Ascending aorta (tissue), 2 donors: ENCODE results near the gene CPNE4. TPM values are rescaled to one million over a fixed set of nuclear protein-coding genes. Genes with fewer than 3 reads are reported as not detected.

Experiments used
- DNase-seq, 2 donors: peaks; one replicate each; pipeline ENCODE4 v3.0.0-alpha.2; 2019; ENCODE audit warnings: low spot score in 2 of 2
- H3K27ac ChIP-seq, 2 donors: fragments of 200-600 bp; sonication (generic); one replicate each; pipeline ENCODE4 v1.5.1; 2016 to 2017; ENCODE audit warnings: mild to moderate bottlenecking in 1 of 2
- H3K27me3 ChIP-seq: fragments of 200-600 bp; sonication (generic); one replicate; pipeline ENCODE4 v1.5.1; 2017
- H3K36me3 ChIP-seq, 2 donors: fragments of 200-600 bp; sonication (generic); one replicate each; pipeline ENCODE4 v1.5.1; 2016
- H3K4me1 ChIP-seq, 2 donors: fragments of 200-600 bp; sonication (generic); one replicate each; pipeline ENCODE4 v1.5.1; 2016 to 2017; ENCODE audit warnings: mild to moderate bottlenecking in 1 of 2
- H3K4me3 ChIP-seq, 2 donors: fragments of 200-600 bp; sonication (generic); one replicate each; pipeline ENCODE4 v1.5.1; 2016 to 2017; ENCODE audit warnings: mild to moderate bottlenecking in 1 of 2
- H3K9me3 ChIP-seq, 2 donors: fragments of 200-600 bp; sonication (generic); one replicate each; pipeline ENCODE4 v1.5.1; 2016
- CTCF ChIP-seq, 3 experiments: fragments of 200-600 bp in 2 of 3; fragments of 450-650 bp in 1 of 3; sonication (generic) in 2 of 3; IDR thresholded peaks; one replicate each; pipeline ENCODE4 v1.5.1; 2016 to 2019; ENCODE audit warnings: antibody characterized with exemption in 3 of 3, mild to moderate bottlenecking in 1 of 3, moderate library complexity in 1 of 3
- intact Hi-C: fragments of 100-400 bp; cut with DNase I; formaldehyde crosslinking; loops from one replicate; pipeline ENCODE4 v1.15.1; 2023
- total RNA-seq: library from RNA; depleted of rRNA; stranded (reverse); fragments of >200 nt; gene quantifications from one replicate; pipeline ENCODE4 v1.1.0, GENCODE V29; 2016

CPNE4 gene
- total RNA-seq, 1 donor from 2014 or later = not detected

GRCh38 chr3:131630807-131631206 lies 404.0 kb downstream of the CPNE4 start:
- no peaks in the 10 kb centered on the region for H3K4me1 ChIP-seq
- H3K27ac ChIP-seq = no peak overlapping the region
- no peak for DNase-seq
- no peak for TF ChIP-seq CTCF (IDR thresholded peaks at IDR 0.05)
- H3K36me3 ChIP-seq = no peaks in the 10 kb centered on the region
- no peaks in the 10 kb centered on the region for H3K9me3 ChIP-seq
- H3K4me3 ChIP-seq = no peak overlapping the region
- intact Hi-C loops = no loop called here
- H3K27me3 ChIP-seq = no peaks in the 10 kb centered on the region

- no peak for TF ChIP-seq CTCF (IDR thresholded peaks at IDR 0.05)
- no peak for DNase-seq
- Histone ChIP-seq H3K27me3 (no peaks in the 10 kb centered on the region), H3K4me3 (no peak overlapping the region), H3K27ac (no peak overlapping the region), H3K9me3 (no peaks in the 10 kb centered on the region), H3K4me1 (no peaks in the 10 kb centered on the region), H3K36me3 (no peaks in the 10 kb centered on the region)
- intact Hi-C loops = no loop called here
Measured at GRCh38 chr3:131630097-131630496, 404.7 kb downstream of the CPNE4 start.

GRCh38 chr3:131623431-131623830 lies 411.4 kb downstream of the CPNE4 start:
- no peak for TF ChIP-seq CTCF (IDR thresholded peaks at IDR 0.05)
- no peak overlapping the region for H3K27ac ChIP-seq
- no peaks in the 10 kb centered on the region for H3K9me3 ChIP-seq
- H3K4me1 ChIP-seq = no peaks in the 10 kb centered on the region
- H3K36me3 ChIP-seq = no peaks in the 10 kb centered on the region
- DNase-seq = no peak
- H3K27me3 ChIP-seq = no peaks in the 10 kb centered on the region
- H3K4me3 ChIP-seq = no peak overlapping the region
- intact Hi-C loops = no loop called here

- Histone ChIP-seq H3K4me3 (no peak overlapping the region), H3K4me1 (no peaks in the 10 kb centered on the region), H3K27me3 (no peaks in the 10 kb centered on the region), H3K27ac (no peak overlapping the region), H3K9me3 (no peaks in the 10 kb centered on the region), H3K36me3 (no peaks in the 10 kb centered on the region)
- intact Hi-C loops = no loop called here
- DNase-seq = no peak
- TF ChIP-seq CTCF (IDR thresholded peaks at IDR 0.05) = no peak
Measured at GRCh38 chr3:131622726-131623125, 412.1 kb downstream of the CPNE4 start.

GRCh38 chr3:131620977-131621376 lies 413.8 kb downstream of the CPNE4 start:
- Histone ChIP-seq H3K4me3 (no peak overlapping the region), H3K4me1 (no peaks in the 10 kb centered on the region), H3K27me3 (no peaks in the 10 kb centered on the region), H3K9me3 (no peaks in the 10 kb centered on the region), H3K27ac (no peak overlapping the region), H3K36me3 (no peaks in the 10 kb centered on the region)
- intact Hi-C loops = no loop called here
- DNase-seq = no peak
- TF ChIP-seq CTCF (IDR thresholded peaks at IDR 0.05) = no peak

GRCh38 chr3:131619821-131620220 lies 415.0 kb downstream of the CPNE4 start:
- no peak overlapping the region for H3K27ac ChIP-seq
- no peaks in the 10 kb centered on the region for H3K27me3 ChIP-seq
- no peak for TF ChIP-seq CTCF (IDR thresholded peaks at IDR 0.05)
- intact Hi-C loops = no loop called here
- H3K9me3 ChIP-seq = no peaks in the 10 kb centered on the region
- DNase-seq = no peak
- no peak overlapping the region for H3K4me3 ChIP-seq
- no peaks in the 10 kb centered on the region for H3K4me1 ChIP-seq
- H3K36me3 ChIP-seq = no peaks in the 10 kb centered on the region
